H1 (cell line): Measurements from ENCODE around the gene NLRP1. TPM values are rescaled to one million over a fixed set of nuclear protein-coding genes. Genes with fewer than 3 reads are reported as not detected.

ENCODE experiments used
- CTCF ChIA-PET: fragments of 300-600 bp; sonication (Branson Sonifier 250); formaldehyde crosslinking; loops from one replicate; lab custom pipeline; 2021; ENCODE audit not compliant: partially characterized antibody; lab: Charles Lee
- POLR2A ChIA-PET: fragments of 300-600 bp; sonication (Branson Sonifier 250); formaldehyde crosslinking; loops from one replicate; lab custom pipeline; 2021; ENCODE audit warnings: inconsistent platforms; ENCODE audit not compliant: partially characterized antibody; lab: Charles Lee
- DNase-seq, 2 experiments: peaks; one replicate each; pipeline versions ENCODE4 v3.0.0 to v3.0.0-alpha.2; 2010 to 2022; ENCODE audit warnings: low spot score in 2 of 2, low read depth in 1 of 2, mixed read lengths in 1 of 2
- FAIRE-seq: peaks from 2 replicates; lab custom pipeline; 2011; peaks lifted over from hg19 to GRCh38; lab: Jason Lieb, UNC
- H2AFZ ChIP-seq: 2 replicates; pipeline ENCODE4 v1.8.1; 2012; ENCODE audit warnings: low read length, inconsistent platforms
- H2AK5ac ChIP-seq: 2 replicates; pipeline ENCODE4 v1.6.1; 2013; ENCODE audit warnings: low read depth, low read length
- H2BK120ac ChIP-seq: replicated peaks from 2 replicates; pipeline ENCODE3; 2013; ENCODE audit warnings: low read depth, low read length, inconsistent platforms
- H2BK12ac ChIP-seq: 2 replicates; pipeline ENCODE4 v1.6.1; 2013; ENCODE audit warnings: low read depth, low read length
- H2BK15ac ChIP-seq: 2 replicates; pipeline ENCODE4 v1.6.1; 2013; ENCODE audit warnings: low read length
- H2BK20ac ChIP-seq: 2 replicates; pipeline ENCODE4 v1.6.1; 2013; ENCODE audit warnings: low read length
- H2BK5ac ChIP-seq: 2 replicates; pipeline ENCODE4 v1.6.1; 2013; ENCODE audit warnings: low read depth, low read length
- H3K14ac ChIP-seq: 2 replicates; pipeline ENCODE4 v1.6.1; 2013; ENCODE audit warnings: inconsistent platforms; ENCODE audit not compliant: insufficient read length
- H3K18ac ChIP-seq: 2 replicates; pipeline ENCODE4 v1.6.1; 2013; ENCODE audit warnings: low read length; ENCODE audit errors: extremely low read depth
- H3K23ac ChIP-seq: 2 replicates; pipeline ENCODE4 v1.6.1; 2013; ENCODE audit warnings: inconsistent platforms; ENCODE audit not compliant: insufficient read length
- H3K23me2 ChIP-seq: 2 replicates; pipeline ENCODE4 v1.6.1; 2013; ENCODE audit warnings: low read depth, low read length
- H3K27ac ChIP-seq: 2 replicates; pipeline ENCODE4 v1.6.1; 2011; ENCODE audit warnings: low read depth, low read length, inconsistent platforms
- H3K27me3 ChIP-seq, 4 experiments: replicated peaks in 1 of 4; 1 replicate in 1 of 4; 2 replicates in 3 of 4; pipeline versions ENCODE4 v1.6.1 to v1.8.1; 2011 to 2013; ENCODE audit warnings: low read length in 3 of 4, mild to moderate bottlenecking in 3 of 4, inconsistent platforms in 2 of 4, mixed read lengths in 2 of 4, moderate library complexity in 1 of 4; ENCODE audit not compliant: control insufficient read depth in 3 of 4, insufficient read depth in 3 of 4; ENCODE audit errors: extremely low read depth in 1 of 4
- H3K36me3 ChIP-seq, 4 experiments: 2 replicates each; pipeline versions ENCODE4 v1.6.1 to v1.8.1; 2011 to 2013; ENCODE audit warnings: mild to moderate bottlenecking in 4 of 4, low read length in 3 of 4, moderate library complexity in 2 of 4, control low read depth in 1 of 4, inconsistent platforms in 1 of 4; ENCODE audit not compliant: insufficient read depth in 4 of 4, control insufficient read depth in 2 of 4
- H3K4ac ChIP-seq: replicated peaks from 2 replicates; pipeline ENCODE3; 2013; ENCODE audit warnings: low read length, low read depth, mixed read lengths, inconsistent platforms; ENCODE audit not compliant: insufficient read length
- H3K4me1 ChIP-seq, 4 experiments: replicated peaks in 1 of 4; 1 replicate in 1 of 4; 2 replicates in 3 of 4; pipeline versions ENCODE4 v1.6.1 to v1.8.1; 2011 to 2013; ENCODE audit warnings: low read length in 3 of 4, inconsistent platforms in 2 of 4, mixed read lengths in 1 of 4; ENCODE audit not compliant: insufficient read depth in 4 of 4, control insufficient read depth in 3 of 4
- H3K4me2 ChIP-seq, 2 experiments: 2 replicates each; pipeline versions ENCODE4 v1.6.1 to v1.8.1; 2011 to 2013; ENCODE audit warnings: low read depth in 2 of 2, low read length in 2 of 2, control low read depth in 1 of 2, inconsistent platforms in 1 of 2, mild to moderate bottlenecking in 1 of 2; ENCODE audit not compliant: insufficient read depth in 1 of 2
- H3K4me3 ChIP-seq, 4 experiments: fragments of 200-600, 300-600 bp in 1 of 4; sonication (generic), shearing (Covaris generic), sonication (Bioruptor Twin) in 1 of 4; 2 replicates each; pipeline versions ENCODE4 v1.5.1 to v1.8.1; 2011 to 2016; ENCODE audit warnings: low read length in 4 of 4, low read depth in 3 of 4, control low read depth in 2 of 4, inconsistent platforms in 2 of 4, mild to moderate bottlenecking in 2 of 4, mixed read lengths in 1 of 4, moderate library complexity in 1 of 4; ENCODE audit not compliant: insufficient read depth in 2 of 4; ENCODE audit errors: extremely low read depth in 1 of 4
- H3K56ac ChIP-seq: replicated peaks from 2 replicates; pipeline ENCODE3; 2013; ENCODE audit warnings: low read depth, mild to moderate bottlenecking, mixed read lengths, low read length, inconsistent platforms; ENCODE audit not compliant: insufficient read length
- H3K79me1 ChIP-seq: 2 replicates; pipeline ENCODE4 v1.6.1; 2013; ENCODE audit warnings: low read depth, low read length, control low read depth
- H3K79me2 ChIP-seq, 2 experiments: 2 replicates each; pipeline versions ENCODE4 v1.6.1 to v1.8.1; 2012 to 2013; ENCODE audit warnings: low read length in 2 of 2, mild to moderate bottlenecking in 2 of 2, inconsistent platforms in 1 of 2; ENCODE audit not compliant: insufficient read depth in 2 of 2, control insufficient read depth in 1 of 2
- H3K9ac ChIP-seq, 4 experiments: replicated peaks in 1 of 4; 1 replicate in 1 of 4; 2 replicates in 3 of 4; pipeline versions ENCODE4 v1.6.1 to v1.8.1; 2011 to 2013; ENCODE audit warnings: low read depth in 3 of 4, low read length in 3 of 4, control low read depth in 2 of 4, mild to moderate bottlenecking in 2 of 4, moderate library complexity in 2 of 4, inconsistent platforms in 1 of 4; ENCODE audit errors: extremely low read depth in 1 of 4
- H3K9me3 ChIP-seq, 2 experiments: 2 replicates each; pipeline versions ENCODE4 v1.6.1 to v1.8.1; 2012 to 2013; ENCODE audit warnings: mild to moderate bottlenecking in 2 of 2, moderate library complexity in 2 of 2, control low read depth in 1 of 2, inconsistent platforms in 1 of 2, low read depth in 1 of 2, low read length in 1 of 2, mixed read lengths in 1 of 2; ENCODE audit not compliant: insufficient read depth in 2 of 2
- H4K20me1 ChIP-seq, 2 experiments: replicated peaks in 1 of 2; 2 replicates each; pipeline versions ENCODE3 to v1.8.1; 2011 to 2013; ENCODE audit warnings: inconsistent platforms in 2 of 2, low read length in 2 of 2, mild to moderate bottlenecking in 1 of 2; ENCODE audit not compliant: insufficient read depth in 2 of 2, control insufficient read depth in 1 of 2
- H4K5ac ChIP-seq: 2 replicates; pipeline ENCODE4 v1.6.1; 2013; ENCODE audit warnings: low read length, low read depth, mixed read lengths, inconsistent platforms; ENCODE audit not compliant: insufficient read length
- H4K8ac ChIP-seq: 2 replicates; pipeline ENCODE4 v1.8.0; 2013; ENCODE audit warnings: mild to moderate bottlenecking, moderate library complexity, low read length, inconsistent platforms; ENCODE audit not compliant: insufficient read depth; ENCODE audit errors: extremely low read depth
- H4K91ac ChIP-seq: replicated peaks from 2 replicates; pipeline ENCODE3; 2013; ENCODE audit warnings: low read length, mixed read lengths, inconsistent platforms; ENCODE audit not compliant: insufficient read length
- CBX8 ChIP-seq: fragments of 300-800, 300-1000 bp; sonication (generic); IDR thresholded peaks from 2 replicates; pipeline ENCODE4 v1.7.1; 2016; ENCODE audit warnings: low read depth, low read length, borderline replicate concordance
- CEBPB ChIP-seq: IDR thresholded peaks from 2 replicates; pipeline ENCODE4 v1.6.1; 2012; ENCODE audit warnings: low read depth, low read length
- CREB1 ChIP-seq: IDR thresholded peaks from 2 replicates; pipeline ENCODE4 v1.6.1; 2012; ENCODE audit warnings: inconsistent platforms
- WGBS, 2 experiments: shearing (Covaris generic) in 1 of 2; methylation state at CpG; one replicate each; pipeline versions ENCODE4 v1.1.6 to v1.1.7; 2013 to 2015; ENCODE audit warnings: low lambda C conversion rate in 2 of 2, mixed read lengths in 2 of 2, inconsistent platforms in 1 of 2, low coverage in 1 of 2, missing lambda C conversion rate in 1 of 2; ENCODE audit not compliant: insufficient replicate concordance in 2 of 2, insufficient coverage in 1 of 2, insufficient read length in 1 of 2; ENCODE audit errors: extremely low coverage in 1 of 2, missing lambda C conversion rate in 1 of 2; 5-methylcytosine and 5-hydroxymethylcytosine counted together
- polyA plus RNA-seq, 7 experiments: library from polyadenylated mRNA; depleted of rRNA in 3 of 7; stranded (reverse) in 5 of 7; unstranded in 2 of 7; fragments of >200 nt in 5 of 7; fragments of 200-250 nt in 2 of 7; gene quantifications; 1 replicate in 5 of 7; 2 replicates in 1 of 7; 4 replicates in 1 of 7; pipeline versions ENCODE4 v1.2.1 to v1.2.3, GENCODE V29; 2011 to 2013; ENCODE audit warnings: missing spikeins in 2 of 7, mixed read lengths in 2 of 7
- total RNA-seq: library from RNA; stranded (reverse); fragmentation: NEBNext Ultra II Directional; extraction: Animal tissue kit (Norgen Biotek cat#: 25700); gene quantifications from 2 replicates; pipeline ENCODE4 v1.2.1, GENCODE V29; 2021
- TF ChIP-seq, protein P1 (sequence below), 3 experiments: IDR thresholded peaks; 1 replicate in 2 of 3; 2 replicates in 1 of 3; pipeline versions ENCODE4 v1.5.1 to v1.6.1; 2011; ENCODE audit warnings: low read length in 3 of 3, mild to moderate bottlenecking in 3 of 3, inconsistent platforms in 2 of 3, low read depth in 1 of 3, moderate library complexity in 1 of 3; ENCODE audit not compliant: insufficient read depth in 1 of 3; ENCODE audit errors: control extremely low read depth in 1 of 3

The NLRP1 gene
- total and polyA plus RNA-seq, 2 of the 8 experiments (the other 6 are each of a cell fraction or from before 2014, with no cell fraction given) = 8.6 to 10.4 TPM

- no peaks in the 10 kb centered on the region for H3K36me3 ChIP-seq
- no peaks in the 10 kb centered on the region for H3K79me2 ChIP-seq
- 63% methylated on average over 8 of the region's 8 CpGs; no CpG with 5 or more reads in 1 of the 2 experiments for WGBS, 2 experiments
- DNase-seq (no peak), FAIRE-seq (no peak)
- no peaks in the 10 kb centered on the region for H3K79me1 ChIP-seq
- no peak overlapping the region for H3K4ac ChIP-seq
- no peak overlapping the region for H3K9ac ChIP-seq
- no peak overlapping the region for H2BK20ac ChIP-seq
- H3K23me2 ChIP-seq = no peaks in the 10 kb centered on the region
- 0 out of 4 replicates have a peak overlapping the region, but pooled peaks of 1 of the 2 experiments have one; percentile 36 for H3K4me2 ChIP-seq
- no peak overlapping the region for H3K27ac ChIP-seq
- no peak overlapping the region for H4K8ac ChIP-seq
- no peak overlapping the region for H2AFZ ChIP-seq
- H2BK15ac ChIP-seq = 0 out of 2 replicates have a peak overlapping the region, but pooled peaks have one; percentile 72
- H3K9me3 ChIP-seq = no peaks in the 10 kb centered on the region
- TF ChIP-seq CBX8 (no peak), CEBPB (no peak), CREB1 (no peak)
- TF ChIP-seq, protein P1, sequence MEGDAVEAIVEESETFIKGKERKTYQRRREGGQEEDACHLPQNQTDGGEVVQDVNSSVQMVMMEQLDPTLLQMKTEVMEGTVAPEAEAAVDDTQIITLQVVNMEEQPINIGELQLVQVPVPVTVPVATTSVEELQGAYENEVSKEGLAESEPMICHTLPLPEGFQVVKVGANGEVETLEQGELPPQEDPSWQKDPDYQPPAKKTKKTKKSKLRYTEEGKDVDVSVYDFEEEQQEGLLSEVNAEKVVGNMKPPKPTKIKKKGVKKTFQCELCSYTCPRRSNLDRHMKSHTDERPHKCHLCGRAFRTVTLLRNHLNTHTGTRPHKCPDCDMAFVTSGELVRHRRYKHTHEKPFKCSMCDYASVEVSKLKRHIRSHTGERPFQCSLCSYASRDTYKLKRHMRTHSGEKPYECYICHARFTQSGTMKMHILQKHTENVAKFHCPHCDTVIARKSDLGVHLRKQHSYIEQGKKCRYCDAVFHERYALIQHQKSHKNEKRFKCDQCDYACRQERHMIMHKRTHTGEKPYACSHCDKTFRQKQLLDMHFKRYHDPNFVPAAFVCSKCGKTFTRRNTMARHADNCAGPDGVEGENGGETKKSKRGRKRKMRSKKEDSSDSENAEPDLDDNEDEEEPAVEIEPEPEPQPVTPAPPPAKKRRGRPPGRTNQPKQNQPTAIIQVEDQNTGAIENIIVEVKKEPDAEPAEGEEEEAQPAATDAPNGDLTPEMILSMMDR (IDR thresholded peaks at IDR 0.05; ENCODE audit: control extremely low read depth in 1 of 3, insufficient read depth in 1 of 3, low read depth in 1 of 3, low read length in 3 of 3) = no peak
- H3K56ac ChIP-seq = no peak overlapping the region
- H2BK120ac ChIP-seq = no peak overlapping the region
- H3K4me1 ChIP-seq = peaks cover 0 to 3% (median 0%) of the 10 kb centered on the region in 4 experiments; a peak in 1 of 7 replicates
- no peak overlapping the region for H2BK5ac ChIP-seq
- CTCF ChIA-PET = interaction anchor here (0.6 kb wide), 1 partner anchor 122 kb away, joined by 3 read pairs; no protein-coding TSS in a partner anchor
- H4K20me1 ChIP-seq = no peaks in the 10 kb centered on the region
- no peak overlapping the region for H4K91ac ChIP-seq
- no peak overlapping the region for H2AK5ac ChIP-seq
- no peak overlapping the region for H3K23ac ChIP-seq
- no peak overlapping the region for H3K14ac ChIP-seq
- no peak overlapping the region for H3K4me3 ChIP-seq
- H2BK12ac ChIP-seq = no peak overlapping the region
- H4K5ac ChIP-seq = no peak overlapping the region
- H3K18ac ChIP-seq = no peak overlapping the region
- POLR2A ChIA-PET = no interaction called here
- no peaks in the 10 kb centered on the region for H3K27me3 ChIP-seq
Observed at GRCh38 chr17:5510771-5511170, 73.5 kb downstream of the NLRP1 start.
